NCI-H1105 (cell line): ENCODE measurements around the gene LTK.
"Not testable (repeated sequence)": the region's sequence is repeated elsewhere in the genome, so short reads cannot be mapped to it uniquely, and the experiment has no call there.

ENCODE experiments used
- DNase-seq: peaks from one replicate; lab custom pipeline; 2025; lab: John Stamatoyannopoulos, UW

Gene LTK

DNA sequence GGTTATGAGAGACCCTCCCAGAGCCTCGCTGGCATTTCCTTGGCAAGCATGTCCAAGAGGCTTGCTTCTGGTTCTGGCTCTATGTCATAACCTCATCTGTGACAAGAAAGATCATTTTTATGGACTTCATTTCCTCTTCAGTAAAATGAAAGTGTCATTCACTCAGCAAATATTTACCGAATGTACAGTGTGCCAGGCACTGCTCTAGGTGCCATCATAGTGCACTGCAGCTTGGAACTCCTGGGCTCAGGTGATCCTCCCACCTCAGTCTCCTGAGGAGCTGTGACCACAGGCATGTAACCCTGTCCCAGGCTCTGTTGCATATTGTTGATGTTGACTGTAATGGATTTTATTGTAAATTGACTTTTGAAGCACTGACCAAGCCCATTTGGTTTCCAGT, 38.7 kb downstream of the LTK start:
- DNase-seq, result no peak

DNA sequence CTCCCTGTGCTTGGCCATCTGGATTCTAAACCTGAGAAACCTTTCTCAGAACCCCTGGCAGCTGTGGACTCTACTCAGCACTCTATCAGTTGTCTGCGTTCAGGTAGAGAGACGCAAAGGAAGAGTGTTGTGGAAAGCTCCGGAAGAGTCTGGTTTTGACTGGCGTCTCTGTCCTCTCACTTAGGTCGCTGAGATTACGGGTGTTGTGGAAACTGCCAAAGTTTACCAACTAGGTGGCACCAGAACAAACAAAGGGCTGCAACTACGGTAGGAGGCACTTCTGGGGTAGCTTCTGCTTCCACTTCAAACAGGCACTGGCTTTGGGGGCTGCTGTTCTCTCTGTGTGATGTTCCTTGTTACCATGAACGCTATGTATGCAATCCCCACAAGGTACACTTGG, 39.2 kb downstream of the LTK start:
- no peak for DNase-seq

DNA sequence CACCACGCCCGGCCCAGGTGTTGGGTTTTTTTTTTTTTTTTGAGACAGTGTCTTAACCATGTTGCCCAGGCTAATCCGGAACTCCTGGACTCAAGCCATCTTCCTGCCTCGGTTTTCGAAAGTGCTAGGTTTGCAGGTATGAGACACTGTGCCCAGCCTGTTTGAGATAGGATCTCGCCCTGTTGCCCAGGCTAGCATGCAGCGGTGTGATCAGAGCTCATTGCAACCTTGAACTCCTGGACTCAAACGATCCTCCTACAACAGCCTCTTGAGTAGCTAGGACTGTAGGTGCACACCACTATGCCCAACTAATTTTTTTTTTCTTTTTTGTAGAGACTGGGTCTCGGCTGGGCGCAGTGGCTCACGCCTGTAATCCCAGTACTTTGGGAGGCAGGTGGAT, 40.2 kb downstream of the LTK start:
- DNase-seq, result no peak

GRCh38 chr15:41469644-41470043, 44.0 kb downstream of the LTK start:
- not testable (repeated sequence) for DNase-seq

GRCh38 chr15:41466711-41467110, 46.9 kb downstream of the LTK start:
- no peak for DNase-seq

GRCh38 chr15:41465822-41466421, 47.7 kb downstream of the LTK start:
- no peak for DNase-seq

GRCh38 chr15:41464889-41465580, 48.6 kb downstream of the LTK start:
- DNase-seq, result no peak

- DNase-seq, result no peak
Observed at GRCh38 chr15:41462084-41462795, 51.4 kb downstream of the LTK start.
